CD4-positive, CD25-positive, alpha-beta regulatory T cell (primary cell): ENCODE measurements around the gene CERS4. TPM values are rescaled to one million over a fixed set of nuclear protein-coding genes. Genes with fewer than 3 reads are reported as not detected.
"Not testable (repeated sequence)": the region's sequence is repeated elsewhere in the genome, so short reads cannot be mapped to it uniquely, and the experiment has no call there.

Experiments
- ATAC-seq, 2 donors: fragments of 150-1000 bp; cut with Tn5 transposase; one replicate each; pipeline ENCODE4 v1.10.0; 2021; ENCODE audit warnings: low read depth in 2 of 2, moderate number of reproducible peaks in 2 of 2, moderate library complexity in 1 of 2
- DNase-seq, 3 donors: peaks; one replicate each; pipeline versions ENCODE4 v3.0.0 to v3.0.0-alpha.2; 2012 to 2022; ENCODE audit warnings: mixed read lengths in 1 of 3
- H3K27ac ChIP-seq: one replicate; pipeline ENCODE4 v1.7.0; 2013; ENCODE audit warnings: mild to moderate bottlenecking, low read length; ENCODE audit not compliant: insufficient read depth, poor library complexity, severe bottlenecking
- H3K27me3 ChIP-seq: one replicate; pipeline ENCODE4 v1.7.0; 2013; ENCODE audit warnings: low read length; ENCODE audit not compliant: control insufficient read depth, insufficient read depth
- H3K36me3 ChIP-seq: one replicate; pipeline ENCODE4 v1.7.0; 2013; ENCODE audit warnings: mild to moderate bottlenecking, low read length, moderate library complexity; ENCODE audit not compliant: control insufficient read depth, insufficient read depth
- H3K4me1 ChIP-seq: 2 replicates; pipeline ENCODE4 v1.7.0; 2013; ENCODE audit warnings: mild to moderate bottlenecking, low read length; ENCODE audit not compliant: insufficient read depth, control insufficient read depth, poor library complexity, severe bottlenecking
- H3K4me3 ChIP-seq: one replicate; pipeline ENCODE4 v1.7.0; 2013; ENCODE audit warnings: low read depth, mild to moderate bottlenecking, low read length, moderate library complexity
- H3K9me3 ChIP-seq, 2 experiments: 1 replicate in 1 of 2; 2 replicates in 1 of 2; pipeline ENCODE4 v1.7.0; 2013; ENCODE audit warnings: low read length in 2 of 2, mild to moderate bottlenecking in 1 of 2, moderate library complexity in 1 of 2; ENCODE audit not compliant: control insufficient read depth in 2 of 2
- H3K27ac Mint-ChIP-seq, 3 donors: one replicate each; pipeline ENCODE4 v1.8.0; 2020 to 2022; ENCODE audit warnings: mild to moderate bottlenecking in 3 of 3, mixed read lengths in 3 of 3, moderate library complexity in 2 of 3
- H3K27me3 Mint-ChIP-seq: one replicate; pipeline ENCODE4 v1.8.0; 2022; ENCODE audit warnings: mild to moderate bottlenecking, mixed read lengths
- H3K36me3 Mint-ChIP-seq: one replicate; pipeline ENCODE4 v1.8.0; 2020; ENCODE audit warnings: mixed read lengths
- H3K4me1 Mint-ChIP-seq, 4 donors: one replicate each; pipeline ENCODE4 v1.8.0; 2020 to 2022; ENCODE audit warnings: mixed read lengths in 4 of 4, mild to moderate bottlenecking in 1 of 4
- H3K4me3 Mint-ChIP-seq, 4 donors: one replicate each; pipeline ENCODE4 v1.8.0; 2020 to 2022; ENCODE audit warnings: mild to moderate bottlenecking in 4 of 4, mixed read lengths in 4 of 4, moderate library complexity in 3 of 4
- H3K9me3 Mint-ChIP-seq, 7 donors: one replicate each; pipeline ENCODE4 v1.8.0; 2020 to 2022; ENCODE audit warnings: mixed read lengths in 7 of 7, mild to moderate bottlenecking in 3 of 7, moderate library complexity in 2 of 7
- polyA plus RNA-seq, 4 donors: library from polyadenylated mRNA; unstranded; fragments of 300-500 nt; fragmentation: Illumina TruSeq; gene quantifications; one replicate each; pipeline ENCODE4 v1.2.3, GENCODE V29; 2021
- total RNA-seq: library from RNA; stranded (reverse); gene quantifications from one replicate; pipeline ENCODE4 v1.2.3, GENCODE V29; 2022

CERS4 gene
- total and polyA plus RNA-seq, 5 donors from 2014 or later, result 10.1 to 20.2 (median 14.2) TPM

DNA sequence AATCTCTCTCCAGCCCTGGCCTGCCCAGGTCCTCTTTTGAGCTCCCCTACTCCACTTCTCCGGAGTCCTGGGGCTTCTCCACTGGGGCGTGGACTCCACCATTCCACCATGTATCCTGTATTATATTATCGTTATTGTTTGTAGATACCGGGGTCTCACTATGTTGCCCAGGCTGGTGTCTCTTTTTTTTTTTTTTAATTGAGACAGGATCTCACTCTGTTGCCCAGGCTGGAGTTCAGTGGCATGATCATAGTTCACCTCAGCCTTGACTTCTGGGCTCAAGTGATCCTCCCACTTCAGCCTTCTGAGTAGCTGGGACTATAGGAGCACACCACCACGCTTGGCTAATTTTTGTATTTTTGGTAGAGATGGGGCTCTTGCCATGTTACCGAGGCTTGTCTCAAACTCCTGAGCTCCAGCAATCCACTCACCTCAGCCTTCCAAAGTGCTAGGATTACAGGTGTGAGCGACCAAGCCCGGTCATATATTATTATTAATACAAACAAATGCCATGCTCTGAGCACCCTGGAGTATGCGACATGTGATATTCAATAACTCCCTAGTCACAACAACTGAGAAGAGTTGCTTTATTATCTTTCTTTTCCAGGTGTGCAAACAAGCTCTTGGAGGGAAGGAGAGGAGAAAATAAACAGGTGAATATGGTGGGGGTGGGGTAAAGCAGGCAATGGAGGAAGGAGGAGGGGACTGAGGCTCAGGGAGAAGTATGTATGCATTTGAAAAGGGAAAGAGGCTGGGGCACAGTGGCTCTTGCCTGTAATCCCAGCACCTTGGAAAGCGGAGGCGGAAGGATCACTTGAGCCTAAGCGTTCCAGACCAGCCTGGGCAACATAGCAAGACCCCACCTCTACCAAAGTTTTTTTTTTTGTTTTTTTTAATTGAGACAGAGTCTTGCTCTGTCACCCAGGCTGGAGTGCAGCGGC is 2.8 kb upstream of the CERS4 start:
- Histone ChIP-seq H3K4me1 (peaks cover 16% of the 10 kb centered on the region), H3K4me3 (no peak overlapping the region), H3K36me3 (no peaks in the 10 kb centered on the region), H3K9me3 (no peaks in the 10 kb centered on the region), H3K27me3 (no peaks in the 10 kb centered on the region), H3K27ac (no peak overlapping the region)
- H3K9me3 Mint-ChIP-seq, result no peaks in the 10 kb centered on the region
- DNase-seq, result no peak
- no peaks in the 10 kb centered on the region for H3K36me3 Mint-ChIP-seq
- H3K4me1 Mint-ChIP-seq, result peaks cover 0 to 24% (median 8%) of the 10 kb centered on the region in 4 donors
- no peak overlapping the region for H3K27ac Mint-ChIP-seq
- peaks cover 22% of the 10 kb centered on the region for H3K27me3 Mint-ChIP-seq
- peak overlapping the region in 3 of 4 donors; percentile 57 to 88 (median 77) for H3K4me3 Mint-ChIP-seq
- ATAC-seq, result no peak

DNA sequence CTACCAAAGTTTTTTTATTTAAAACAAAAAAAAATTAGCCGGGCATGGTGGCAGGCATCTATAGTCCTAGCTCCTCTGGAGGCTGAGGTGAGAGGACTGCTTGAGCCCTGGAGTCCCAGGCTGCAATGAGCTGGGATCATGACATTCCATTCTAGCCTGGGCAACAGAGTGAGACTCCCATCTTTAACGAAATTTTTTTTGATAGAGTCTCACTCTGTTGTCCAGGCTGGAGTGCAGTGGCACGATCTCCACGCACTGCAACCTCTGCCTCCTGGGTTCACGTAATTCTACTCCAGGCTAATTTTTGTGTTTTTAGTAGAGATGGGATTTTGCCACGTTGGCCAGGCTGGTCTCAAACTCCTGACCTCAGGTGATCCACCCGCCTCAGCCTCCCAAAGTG is 1.8 kb upstream of the CERS4 start:
- Mint-ChIP-seq H3K4me3 (peak overlapping the region; percentile 41 to 76 (median 67)), H3K27me3 (peaks cover 18% of the 10 kb centered on the region), H3K4me1 (peaks cover 0 to 32% (median 12%) of the 10 kb centered on the region in 4 donors)
- not testable (repeated sequence) for DNase-seq, H3K36me3 ChIP-seq, H3K9me3 ChIP-seq, H3K27ac Mint-ChIP-seq, ATAC-seq, H3K9me3 Mint-ChIP-seq, H3K27ac ChIP-seq, H3K4me3 ChIP-seq, H3K27me3 ChIP-seq, H3K36me3 Mint-ChIP-seq
- peaks cover 16% of the 10 kb centered on the region for H3K4me1 ChIP-seq

DNA sequence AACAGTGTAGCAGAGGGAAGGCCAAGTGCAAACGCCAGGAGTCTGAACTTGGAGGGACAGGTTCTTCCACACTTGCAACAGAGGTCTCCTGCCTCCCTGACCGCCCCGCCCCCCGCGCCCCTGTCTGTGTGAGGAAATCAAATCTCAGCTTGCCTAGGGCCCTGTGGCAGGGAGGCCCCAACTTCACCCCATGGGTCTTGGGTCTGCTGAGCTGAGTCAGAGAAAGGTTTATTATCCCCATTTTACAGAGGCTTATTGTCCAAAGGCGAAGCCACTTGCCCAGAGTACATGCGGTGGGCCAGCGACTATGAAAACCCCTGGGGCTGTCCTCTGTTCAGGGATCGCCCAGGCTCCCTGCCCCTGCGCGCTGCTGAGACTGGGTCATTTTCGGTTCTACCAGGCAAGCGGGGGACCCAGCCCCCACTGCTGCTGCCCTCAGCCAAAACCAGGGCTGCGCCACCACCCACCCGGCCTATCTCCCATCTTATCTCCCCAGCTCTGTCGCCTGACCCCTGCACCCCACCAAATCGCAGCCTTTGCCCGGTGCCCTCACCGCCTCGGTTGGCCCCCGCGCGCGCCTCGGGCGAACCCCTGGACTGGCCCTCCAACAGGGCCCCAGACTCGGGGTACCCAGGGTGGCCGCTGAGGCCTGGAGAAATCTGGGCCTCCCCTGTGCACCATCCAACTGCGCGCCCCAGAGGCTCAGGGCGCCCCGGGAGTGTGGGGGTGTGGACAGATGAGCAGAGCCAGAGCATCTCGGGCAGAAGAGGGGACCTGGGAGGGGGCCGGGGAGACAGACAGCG is 850 bp upstream of the CERS4 start:
- Mint-ChIP-seq H3K27ac (peak overlapping the region in 2 of 3 donors; percentile 41 to 76), H3K4me1 (peaks cover 0 to 34% (median 13%) of the 10 kb centered on the region in 4 donors), H3K4me3 (peak overlapping the region; percentile 76 to 88 (median 83)), H3K9me3 (no peaks in the 10 kb centered on the region), H3K27me3 (peaks cover 18% of the 10 kb centered on the region), H3K36me3 (peaks cover 6% of the 10 kb centered on the region)
- ATAC-seq, result peak; percentile 1 to 2
- peaks cover 16% of the 10 kb centered on the region for H3K4me1 ChIP-seq
- H3K27me3 ChIP-seq, result no peaks in the 10 kb centered on the region
- H3K36me3 ChIP-seq, result no peaks in the 10 kb centered on the region
- DNase-seq, result peak in 1 of 3 donors; percentile 4
- peak overlapping the region; percentile 55 for H3K27ac ChIP-seq
- no peaks in the 10 kb centered on the region for H3K9me3 ChIP-seq
- H3K4me3 ChIP-seq, result no peak overlapping the region

GRCh38 chr19:8209462-8210378 is 550 bp downstream of the CERS4 start:
- Histone ChIP-seq H3K4me1 (peaks cover 16% of the 10 kb centered on the region), H3K27me3 (no peaks in the 10 kb centered on the region), H3K36me3 (no peaks in the 10 kb centered on the region), H3K4me3 (peak overlapping the region; percentile 82), H3K27ac (peak overlapping the region; percentile 82), H3K9me3 (no peaks in the 10 kb centered on the region)
- peak overlapping the region; percentile 89 to 99 (median 92) for H3K27ac Mint-ChIP-seq
- ATAC-seq, result peak; percentile 80 to 82
- no peaks in the 10 kb centered on the region for H3K9me3 Mint-ChIP-seq
- peak overlapping the region; percentile 91 to 97 (median 92) for H3K4me3 Mint-ChIP-seq
- peaks cover 18% of the 10 kb centered on the region for H3K27me3 Mint-ChIP-seq
- H3K4me1 Mint-ChIP-seq, result peaks cover 0 to 45% (median 20%) of the 10 kb centered on the region in 4 donors
- peak; percentile 78 to 87 (median 82) for DNase-seq
- H3K36me3 Mint-ChIP-seq, result peaks cover 12% of the 10 kb centered on the region

GRCh38 chr19:8210421-8211101 is 1.4 kb downstream of the CERS4 start:
- no peak for DNase-seq
- H3K9me3 Mint-ChIP-seq, result no peaks in the 10 kb centered on the region
- Histone ChIP-seq H3K27ac (no peak overlapping the region), H3K4me1 (peaks cover 16% of the 10 kb centered on the region), H3K36me3 (no peaks in the 10 kb centered on the region), H3K9me3 (no peaks in the 10 kb centered on the region), H3K4me3 (peak overlapping the region; percentile 82), H3K27me3 (no peaks in the 10 kb centered on the region)
- H3K27ac Mint-ChIP-seq, result peak overlapping the region; percentile 89 to 99 (median 92)
- H3K27me3 Mint-ChIP-seq, result peaks cover 10% of the 10 kb centered on the region
- ATAC-seq, result no peak
- peaks cover 12% of the 10 kb centered on the region for H3K36me3 Mint-ChIP-seq
- peak overlapping the region; percentile 91 to 97 (median 92) for H3K4me3 Mint-ChIP-seq
- peaks cover 0 to 50% (median 20%) of the 10 kb centered on the region in 4 donors for H3K4me1 Mint-ChIP-seq

GRCh38 chr19:8212212-8212611 is 3.0 kb downstream of the CERS4 start:
- Mint-ChIP-seq H3K36me3 (peaks cover 20% of the 10 kb centered on the region), H3K9me3 (no peaks in the 10 kb centered on the region), H3K4me1 (peaks cover 0 to 60% (median 20%) of the 10 kb centered on the region in 4 donors), H3K27ac (peak overlapping the region in 1 of 3 donors; percentile 11), H3K27me3 (peaks cover 4% of the 10 kb centered on the region), H3K4me3 (peak overlapping the region in 3 of 4 donors; percentile 11 to 81 (median 54))
- Histone ChIP-seq H3K4me3 (no peak overlapping the region), H3K36me3 (no peaks in the 10 kb centered on the region), H3K27ac (no peak overlapping the region), H3K9me3 (no peaks in the 10 kb centered on the region), H3K27me3 (no peaks in the 10 kb centered on the region), H3K4me1 (peaks cover 16% of the 10 kb centered on the region)
- ATAC-seq, result no peak
- DNase-seq, result no peak
